HG02943 (cell line): ENCODE measurements around the gene AP3S2.
"Not testable (repeated sequence)": the region's sequence is repeated elsewhere in the genome, so short reads cannot be mapped to it uniquely, and the experiment has no call there.

Experiments
- ATAC-seq: cut with Tn5 transposase; IDR thresholded peaks from one replicate; pipeline ENCODE4 v1.9.1; 2021; ENCODE audit warnings: mild to moderate bottlenecking, low read depth, moderate library complexity; ENCODE audit not compliant: unreplicated experiment

AP3S2 gene

GRCh38 chr15:89803941-89804800, 89.6 kb downstream of the AP3S2 start:
- ATAC-seq = no peak

DNA sequence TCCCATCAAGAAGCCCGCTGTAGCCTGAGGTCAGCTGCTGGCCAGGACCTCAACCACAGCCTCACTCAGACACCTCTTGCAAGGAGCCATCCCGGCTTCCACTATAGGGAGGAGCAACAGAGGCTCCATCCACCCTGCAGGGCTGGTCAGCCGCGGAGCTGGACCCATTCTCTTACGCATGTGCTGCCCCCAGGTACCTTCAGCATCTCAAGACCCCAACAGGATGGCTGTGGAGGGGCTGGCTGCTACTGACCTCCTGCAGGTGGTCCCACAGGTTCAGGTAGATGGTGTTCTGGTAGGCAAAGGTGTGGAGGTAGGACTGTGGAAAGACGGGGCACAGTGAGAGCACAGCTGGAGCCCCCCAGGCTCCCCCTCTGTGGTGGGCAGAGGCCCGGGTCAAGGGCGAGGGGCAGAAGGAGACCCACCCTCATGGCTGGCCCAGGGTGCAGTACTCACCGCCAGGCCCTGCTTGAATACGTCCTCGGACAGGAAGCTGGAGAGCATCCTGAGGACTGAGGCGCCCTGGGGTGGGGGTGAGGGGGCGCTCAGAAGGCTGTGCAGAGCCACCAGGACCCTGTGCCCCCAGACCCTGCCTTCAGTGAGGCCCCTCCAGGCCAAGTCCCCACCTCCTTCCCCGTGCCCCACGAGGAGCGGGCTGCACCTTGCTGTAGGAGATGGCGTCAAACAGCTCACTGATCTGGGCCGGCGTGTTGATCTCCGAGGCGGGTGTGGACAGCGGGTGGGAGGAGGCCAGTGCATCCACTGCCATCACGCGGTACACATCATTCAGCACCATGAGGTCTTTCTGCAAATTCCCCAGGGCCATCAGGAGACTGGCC, 90.6 kb downstream of the AP3S2 start:
- ATAC-seq = no peak

DNA sequence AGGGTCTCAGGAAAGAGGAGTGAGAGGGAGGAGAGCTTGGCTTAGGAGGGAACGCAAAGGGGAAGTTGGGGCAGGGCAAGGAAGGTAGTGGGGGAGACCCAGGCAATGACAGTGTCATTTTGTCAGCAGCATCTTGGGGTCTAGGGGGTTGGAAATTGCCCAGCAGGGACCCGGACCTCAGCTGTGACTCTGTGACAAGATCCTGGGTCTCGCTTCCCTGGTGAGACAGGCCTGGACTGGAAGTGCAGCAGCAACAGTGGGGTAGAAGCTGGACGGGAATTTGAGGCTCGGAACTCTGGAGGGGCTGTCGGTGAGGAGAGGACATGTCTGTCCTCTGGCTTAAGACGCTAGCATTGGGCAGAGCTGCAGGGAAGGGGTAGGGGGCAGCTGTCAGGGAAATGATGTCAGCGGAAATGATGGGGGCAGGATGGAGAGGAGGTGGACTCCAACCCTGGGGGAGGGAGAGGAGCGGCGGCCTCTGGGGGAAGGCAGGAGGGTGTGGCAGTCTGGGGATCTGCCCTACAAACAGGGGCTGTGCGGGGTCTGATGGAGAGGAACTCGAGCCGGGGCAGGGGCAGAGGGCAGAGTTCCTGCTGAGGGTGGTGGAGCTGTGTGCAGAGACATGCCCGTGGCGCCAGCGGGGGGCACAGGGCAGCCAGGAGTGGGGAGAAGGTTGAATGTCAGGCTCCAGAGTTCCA, 91.4 kb downstream of the AP3S2 start:
- ATAC-seq = no peak

- no peak for ATAC-seq
These were observed 92.2 kb downstream of the AP3S2 start for GRCh38 chr15:89801471-89802195.

GRCh38 chr15:89799918-89800498, 93.8 kb downstream of the AP3S2 start:
- no peak for ATAC-seq

- ATAC-seq = no peak
These were observed 94.5 kb downstream of the AP3S2 start for GRCh38 chr15:89799011-89799911.

DNA sequence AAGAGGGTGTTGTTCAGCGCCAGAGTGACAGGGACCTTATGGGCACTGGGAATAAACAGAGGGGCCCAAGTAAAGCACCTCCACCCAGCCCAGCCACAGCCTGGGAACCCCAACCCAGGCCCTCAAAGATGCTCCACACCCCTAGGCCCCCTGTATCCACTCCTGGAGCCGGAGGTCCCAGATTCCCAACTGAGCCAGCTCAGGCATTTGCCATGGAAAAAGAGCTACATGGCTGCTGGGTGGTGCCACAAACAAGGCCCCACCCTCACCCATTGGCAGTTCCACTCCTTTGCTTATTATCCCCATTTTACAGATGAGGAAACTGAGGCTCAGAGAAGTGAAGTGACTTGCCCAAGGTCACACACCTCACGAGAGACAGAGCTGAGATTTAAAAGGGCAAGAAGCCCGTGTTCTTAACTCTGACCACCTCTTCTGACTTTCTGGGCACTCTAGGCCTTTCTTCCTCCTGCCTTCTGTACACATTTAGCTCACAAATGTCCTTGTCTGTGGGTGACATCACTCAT, 96.1 kb downstream of the AP3S2 start:
- no peak for ATAC-seq

DNA sequence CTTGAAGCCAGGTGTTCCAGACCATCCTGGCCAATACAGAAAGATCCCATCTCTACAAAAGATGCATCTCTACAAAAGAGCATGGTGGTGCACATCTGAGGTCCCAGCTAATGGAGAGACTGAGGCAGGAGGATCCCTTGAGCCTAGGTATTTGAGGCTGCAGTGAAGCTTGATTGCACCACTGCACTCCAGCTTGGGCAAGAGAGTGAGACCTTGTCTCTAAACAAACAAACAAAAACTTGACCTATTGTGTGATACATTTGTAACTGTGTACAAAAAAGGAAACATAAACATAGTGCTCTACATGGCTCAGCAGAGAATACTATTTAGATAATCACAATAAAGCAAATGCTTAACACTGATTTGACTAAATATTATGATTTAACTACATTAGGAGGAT, 97.8 kb downstream of the AP3S2 start:
- no peak for ATAC-seq

- ATAC-seq = no peak
These were observed 99.1 kb downstream of the AP3S2 start for GRCh38 chr15:89794627-89795241.

DNA sequence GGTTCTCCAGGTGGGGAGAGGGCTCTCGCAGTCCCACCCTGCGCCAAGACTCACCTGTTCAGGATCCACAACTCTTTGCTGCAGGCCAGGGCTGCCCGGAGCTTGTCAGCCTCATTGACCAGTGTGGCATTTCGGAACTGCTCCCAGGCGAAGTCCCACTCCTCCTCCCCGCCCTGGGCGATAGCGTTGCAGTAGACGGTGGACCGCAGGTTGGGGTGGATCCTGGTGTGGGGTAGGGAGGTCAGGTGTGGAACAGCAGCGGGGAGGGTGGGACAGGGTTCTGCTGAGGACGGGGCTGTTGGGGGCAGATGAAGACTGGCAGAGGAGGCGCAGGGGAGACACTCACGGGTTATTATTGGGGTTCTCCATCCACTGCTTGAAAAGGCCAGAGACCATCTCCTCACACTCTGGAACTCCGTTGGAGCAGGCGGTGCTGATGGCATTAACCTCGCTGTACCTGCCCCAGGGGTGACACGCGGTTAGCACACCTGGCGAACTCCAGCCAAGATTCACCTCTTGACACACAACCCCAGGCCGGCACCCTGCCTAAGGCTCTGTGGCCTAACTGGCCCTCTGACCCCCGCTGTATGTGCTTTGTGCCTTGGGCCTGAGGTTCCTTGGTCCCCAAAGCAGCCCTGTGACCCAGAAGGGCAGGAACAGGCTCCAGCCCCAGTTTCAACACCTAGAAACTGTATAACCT, 101.5 kb downstream of the AP3S2 start:
- no peak for ATAC-seq

- no peak for ATAC-seq
These were observed 103.1 kb downstream of the AP3S2 start for GRCh38 chr15:89790661-89791060.

- no peak for ATAC-seq
These were observed 103.6 kb downstream of the AP3S2 start for GRCh38 chr15:89790206-89790605.

DNA sequence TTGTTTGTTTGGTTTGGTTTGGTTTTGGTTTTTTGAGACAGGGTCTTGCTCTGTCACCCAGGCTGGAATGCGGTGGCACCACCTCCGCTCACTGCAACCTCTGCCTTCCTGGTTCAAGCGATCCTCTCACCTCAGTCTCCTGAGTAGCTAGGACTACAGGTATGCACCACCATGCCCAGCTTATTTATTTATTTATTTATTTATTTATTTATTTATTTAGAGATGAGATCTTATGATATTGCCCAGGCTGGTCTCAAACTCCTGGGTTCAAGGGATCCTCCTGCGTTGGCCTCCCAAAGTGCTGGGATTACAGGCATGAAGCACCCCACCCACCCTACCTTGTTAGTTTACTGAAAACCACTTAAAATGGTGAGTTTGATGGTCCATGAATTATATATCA, 105.2 kb downstream of the AP3S2 start:
- not testable (repeated sequence) for ATAC-seq

- no peak for ATAC-seq
These were observed 105.8 kb downstream of the AP3S2 start for GRCh38 chr15:89787944-89788343.

- ATAC-seq = no peak
These were observed 108.0 kb downstream of the AP3S2 start for GRCh38 chr15:89785774-89786140.

- no peak for ATAC-seq
These were observed 108.6 kb downstream of the AP3S2 start for GRCh38 chr15:89785064-89785773.

DNA sequence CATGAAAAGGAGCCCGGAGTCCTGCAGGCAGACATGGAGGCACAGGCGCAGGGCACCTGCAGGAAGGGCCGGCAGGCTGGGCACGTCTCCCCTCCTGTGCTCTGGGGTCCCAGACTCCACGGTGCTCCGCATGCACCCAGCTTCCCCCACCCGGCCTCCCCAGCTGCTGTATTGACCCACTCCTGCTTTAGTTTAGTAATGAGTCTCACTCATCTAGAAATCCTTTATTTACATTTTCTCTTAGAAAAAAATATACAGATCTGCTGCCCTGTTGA, 109.2 kb downstream of the AP3S2 start:
- no peak for ATAC-seq
